WERI-Rb-1 (cell line): Measurements from ENCODE around the gene CMTM5.

ENCODE experiments used
- DNase-seq: peaks from one replicate; pipeline ENCODE4 v3.0.0-alpha.2; 2020
- H3K27ac ChIP-seq: fragments of 250-450 bp; sonication (Bioruptor Pico); 2 replicates; pipeline ENCODE4 v1.5.1; 2020; ENCODE audit warnings: mild to moderate bottlenecking, moderate library complexity
- H3K27me3 ChIP-seq: fragments of 250-450 bp; sonication (Bioruptor Pico); 2 replicates; pipeline ENCODE4 v1.5.1; 2021; ENCODE audit warnings: mild to moderate bottlenecking, low read depth, moderate library complexity; ENCODE audit not compliant: insufficient read depth, severe bottlenecking
- H3K36me3 ChIP-seq: fragments of 250-450 bp; sonication (Bioruptor Pico); 2 replicates; pipeline ENCODE4 v1.5.1; 2020; ENCODE audit warnings: mild to moderate bottlenecking, moderate library complexity
- H3K4me3 ChIP-seq: 2 replicates; pipeline ENCODE4 v1.5.1; 2011; ENCODE audit warnings: low read depth, mild to moderate bottlenecking, control low read depth, low read length
- H3K9me3 ChIP-seq: fragments of 250-450 bp; sonication (Bioruptor Pico); 2 replicates; pipeline ENCODE4 v1.5.1; 2021; ENCODE audit warnings: mild to moderate bottlenecking, moderate library complexity; ENCODE audit not compliant: severe bottlenecking
- TF ChIP-seq, protein P1 (sequence below): IDR thresholded peaks from 2 replicates; pipeline ENCODE4 v1.5.1; 2011; ENCODE audit warnings: low read depth, mild to moderate bottlenecking, control low read depth, inconsistent platforms, low read length

Gene CMTM5

GRCh38 chr14:23401291-23401690 lies 24.4 kb downstream of the CMTM5 start:
- DNase-seq: no peak
- Histone ChIP-seq H3K36me3 (no peaks in the 10 kb centered on the region), H3K9me3 (no peaks in the 10 kb centered on the region), H3K4me3 (no peak overlapping the region), H3K27ac (no peak overlapping the region), H3K27me3 (no peaks in the 10 kb centered on the region)
- TF ChIP-seq, protein P1, sequence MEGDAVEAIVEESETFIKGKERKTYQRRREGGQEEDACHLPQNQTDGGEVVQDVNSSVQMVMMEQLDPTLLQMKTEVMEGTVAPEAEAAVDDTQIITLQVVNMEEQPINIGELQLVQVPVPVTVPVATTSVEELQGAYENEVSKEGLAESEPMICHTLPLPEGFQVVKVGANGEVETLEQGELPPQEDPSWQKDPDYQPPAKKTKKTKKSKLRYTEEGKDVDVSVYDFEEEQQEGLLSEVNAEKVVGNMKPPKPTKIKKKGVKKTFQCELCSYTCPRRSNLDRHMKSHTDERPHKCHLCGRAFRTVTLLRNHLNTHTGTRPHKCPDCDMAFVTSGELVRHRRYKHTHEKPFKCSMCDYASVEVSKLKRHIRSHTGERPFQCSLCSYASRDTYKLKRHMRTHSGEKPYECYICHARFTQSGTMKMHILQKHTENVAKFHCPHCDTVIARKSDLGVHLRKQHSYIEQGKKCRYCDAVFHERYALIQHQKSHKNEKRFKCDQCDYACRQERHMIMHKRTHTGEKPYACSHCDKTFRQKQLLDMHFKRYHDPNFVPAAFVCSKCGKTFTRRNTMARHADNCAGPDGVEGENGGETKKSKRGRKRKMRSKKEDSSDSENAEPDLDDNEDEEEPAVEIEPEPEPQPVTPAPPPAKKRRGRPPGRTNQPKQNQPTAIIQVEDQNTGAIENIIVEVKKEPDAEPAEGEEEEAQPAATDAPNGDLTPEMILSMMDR: no peak

- Histone ChIP-seq H3K4me3 (no peak overlapping the region), H3K27ac (no peak overlapping the region), H3K27me3 (no peaks in the 10 kb centered on the region), H3K9me3 (no peaks in the 10 kb centered on the region), H3K36me3 (no peaks in the 10 kb centered on the region)
- DNase-seq: no peak
- TF ChIP-seq, protein P1: no peak
Measured at GRCh38 chr14:23402296-23403138, 25.7 kb downstream of the CMTM5 start.

- Histone ChIP-seq H3K27me3 (no peaks in the 10 kb centered on the region), H3K9me3 (no peaks in the 10 kb centered on the region), H3K27ac (no peak overlapping the region), H3K4me3 (no peak overlapping the region), H3K36me3 (no peaks in the 10 kb centered on the region)
- no peak for DNase-seq
- TF ChIP-seq, protein P1: no peak
Measured at GRCh38 chr14:23403139-23403438, 26.2 kb downstream of the CMTM5 start.

DNA sequence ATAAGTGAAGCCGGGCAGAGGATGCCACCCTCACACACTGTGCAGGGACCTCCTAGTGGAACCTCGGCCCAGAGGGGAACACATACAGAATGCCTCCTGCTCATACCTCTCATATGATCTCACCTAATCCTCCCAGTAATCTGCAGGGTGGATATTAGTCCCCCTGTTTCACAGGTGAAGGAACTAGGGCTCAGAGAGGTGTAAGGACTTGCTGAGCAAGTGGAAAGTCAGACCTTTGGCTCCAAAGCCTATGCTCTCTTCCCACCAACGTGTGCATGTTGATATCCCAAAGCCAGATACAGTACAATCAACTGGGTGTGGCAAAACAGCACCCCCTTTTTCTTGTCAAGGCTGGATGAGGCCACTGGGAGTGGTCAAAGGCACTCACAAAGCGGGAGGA lies 27.1 kb downstream of the CMTM5 start:
- TF ChIP-seq, protein P1: no peak
- H3K27me3 ChIP-seq: no peaks in the 10 kb centered on the region
- H3K9me3 ChIP-seq: no peaks in the 10 kb centered on the region
- no peak for DNase-seq
- no peak overlapping the region for H3K27ac ChIP-seq
- H3K36me3 ChIP-seq: no peaks in the 10 kb centered on the region
- H3K4me3 ChIP-seq: no peak overlapping the region

- TF ChIP-seq, protein P1: no peak
- Histone ChIP-seq H3K9me3 (no peaks in the 10 kb centered on the region), H3K36me3 (no peaks in the 10 kb centered on the region), H3K27ac (no peak overlapping the region), H3K27me3 (no peaks in the 10 kb centered on the region), H3K4me3 (no peak overlapping the region)
- no peak for DNase-seq
Measured at GRCh38 chr14:23404331-23404900, 27.6 kb downstream of the CMTM5 start.
